Measurements from ENCODE around the gene SNCG. TPM values are rescaled to one million over a fixed set of nuclear protein-coding genes. Genes with fewer than 3 reads are reported as not detected.
"Not testable (repeated sequence)": the region's sequence is repeated elsewhere in the genome, so short reads cannot be mapped to it uniquely, and the experiment has no call there.

SNCG gene
- total and polyA plus RNA-seq, 2 experiments from 2014 or later, result 4.0 to 17.0 TPM

DNA sequence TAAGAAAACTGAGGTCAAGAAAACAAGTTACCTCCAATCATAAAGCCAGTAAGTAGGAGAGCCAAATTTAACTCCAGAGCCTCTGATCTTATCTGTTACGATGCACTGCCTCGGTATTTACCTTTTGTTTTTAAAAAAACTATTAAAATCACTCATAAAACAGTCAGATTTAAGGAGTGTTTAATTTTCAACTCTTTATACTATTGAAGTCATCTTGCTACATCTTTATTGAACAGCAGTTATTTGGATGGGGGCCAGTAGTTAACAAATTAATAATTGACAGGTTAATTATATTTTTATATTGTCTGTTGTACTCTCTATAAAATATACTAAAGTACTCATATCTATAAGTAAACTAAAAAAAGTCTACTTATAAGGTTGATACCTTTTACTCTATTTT lies 34.5 kb downstream of the SNCG start (continued):
- TF ChIP-seq, protein P1, sequence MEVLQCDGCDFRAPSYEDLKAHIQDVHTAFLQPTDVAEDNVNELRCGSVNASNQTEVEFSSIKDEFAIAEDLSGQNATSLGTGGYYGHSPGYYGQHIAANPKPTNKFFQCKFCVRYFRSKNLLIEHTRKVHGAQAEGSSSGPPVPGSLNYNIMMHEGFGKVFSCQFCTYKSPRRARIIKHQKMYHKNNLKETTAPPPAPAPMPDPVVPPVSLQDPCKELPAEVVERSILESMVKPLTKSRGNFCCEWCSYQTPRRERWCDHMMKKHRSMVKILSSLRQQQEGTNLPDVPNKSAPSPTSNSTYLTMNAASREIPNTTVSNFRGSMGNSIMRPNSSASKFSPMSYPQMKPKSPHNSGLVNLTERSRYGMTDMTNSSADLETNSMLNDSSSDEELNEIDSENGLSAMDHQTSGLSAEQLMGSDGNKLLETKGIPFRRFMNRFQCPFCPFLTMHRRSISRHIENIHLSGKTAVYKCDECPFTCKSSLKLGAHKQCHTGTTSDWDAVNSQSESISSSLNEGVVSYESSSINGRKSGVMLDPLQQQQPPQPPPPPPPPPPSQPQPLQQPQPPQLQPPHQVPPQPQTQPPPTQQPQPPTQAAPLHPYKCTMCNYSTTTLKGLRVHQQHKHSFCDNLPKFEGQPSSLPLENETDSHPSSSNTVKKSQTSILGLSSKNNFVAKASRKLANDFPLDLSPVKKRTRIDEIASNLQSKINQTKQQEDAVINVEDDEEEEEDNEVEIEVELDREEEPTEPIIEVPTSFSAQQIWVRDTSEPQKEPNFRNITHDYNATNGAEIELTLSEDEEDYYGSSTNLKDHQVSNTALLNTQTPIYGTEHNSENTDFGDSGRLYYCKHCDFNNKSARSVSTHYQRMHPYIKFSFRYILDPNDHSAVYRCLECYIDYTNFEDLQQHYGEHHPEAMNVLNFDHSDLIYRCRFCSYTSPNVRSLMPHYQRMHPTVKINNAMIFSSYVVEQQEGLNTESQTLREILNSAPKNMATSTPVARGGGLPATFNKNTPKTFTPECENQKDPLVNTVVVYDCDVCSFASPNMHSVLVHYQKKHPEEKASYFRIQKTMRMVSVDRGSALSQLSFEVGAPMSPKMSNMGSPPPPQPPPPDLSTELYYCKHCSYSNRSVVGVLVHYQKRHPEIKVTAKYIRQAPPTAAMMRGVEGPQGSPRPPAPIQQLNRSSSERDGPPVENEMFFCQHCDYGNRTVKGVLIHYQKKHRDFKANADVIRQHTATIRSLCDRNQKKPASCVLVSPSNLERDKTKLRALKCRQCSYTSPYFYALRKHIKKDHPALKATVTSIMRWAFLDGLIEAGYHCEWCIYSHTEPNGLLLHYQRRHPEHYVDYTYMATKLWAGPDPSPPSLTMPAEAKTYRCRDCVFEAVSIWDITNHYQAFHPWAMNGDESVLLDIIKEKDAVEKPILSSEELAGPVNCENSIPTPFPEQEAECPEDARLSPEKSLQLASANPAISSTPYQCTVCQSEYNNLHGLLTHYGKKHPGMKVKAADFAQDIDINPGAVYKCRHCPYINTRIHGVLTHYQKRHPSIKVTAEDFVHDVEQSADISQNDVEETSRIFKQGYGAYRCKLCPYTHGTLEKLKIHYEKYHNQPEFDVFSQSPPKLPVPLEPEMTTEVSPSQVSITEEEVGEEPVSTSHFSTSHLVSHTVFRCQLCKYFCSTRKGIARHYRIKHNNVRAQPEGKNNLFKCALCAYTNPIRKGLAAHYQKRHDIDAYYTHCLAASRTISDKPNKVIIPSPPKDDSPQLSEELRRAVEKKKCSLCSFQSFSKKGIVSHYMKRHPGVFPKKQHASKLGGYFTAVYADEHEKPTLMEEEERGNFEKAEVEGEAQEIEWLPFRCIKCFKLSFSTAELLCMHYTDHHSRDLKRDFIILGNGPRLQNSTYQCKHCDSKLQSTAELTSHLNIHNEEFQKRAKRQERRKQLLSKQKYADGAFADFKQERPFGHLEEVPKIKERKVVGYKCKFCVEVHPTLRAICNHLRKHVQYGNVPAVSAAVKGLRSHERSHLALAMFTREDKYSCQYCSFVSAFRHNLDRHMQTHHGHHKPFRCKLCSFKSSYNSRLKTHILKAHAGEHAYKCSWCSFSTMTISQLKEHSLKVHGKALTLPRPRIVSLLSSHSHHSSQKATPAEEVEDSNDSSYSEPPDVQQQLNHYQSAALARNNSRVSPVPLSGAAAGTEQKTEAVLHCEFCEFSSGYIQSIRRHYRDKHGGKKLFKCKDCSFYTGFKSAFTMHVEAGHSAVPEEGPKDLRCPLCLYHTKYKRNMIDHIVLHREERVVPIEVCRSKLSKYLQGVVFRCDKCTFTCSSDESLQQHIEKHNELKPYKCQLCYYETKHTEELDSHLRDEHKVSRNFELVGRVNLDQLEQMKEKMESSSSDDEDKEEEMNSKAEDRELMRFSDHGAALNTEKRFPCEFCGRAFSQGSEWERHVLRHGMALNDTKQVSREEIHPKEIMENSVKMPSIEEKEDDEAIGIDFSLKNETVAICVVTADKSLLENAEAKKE (CRISPR knock-in tag; IDR thresholded peaks at IDR 0.05), result no peak

DNA sequence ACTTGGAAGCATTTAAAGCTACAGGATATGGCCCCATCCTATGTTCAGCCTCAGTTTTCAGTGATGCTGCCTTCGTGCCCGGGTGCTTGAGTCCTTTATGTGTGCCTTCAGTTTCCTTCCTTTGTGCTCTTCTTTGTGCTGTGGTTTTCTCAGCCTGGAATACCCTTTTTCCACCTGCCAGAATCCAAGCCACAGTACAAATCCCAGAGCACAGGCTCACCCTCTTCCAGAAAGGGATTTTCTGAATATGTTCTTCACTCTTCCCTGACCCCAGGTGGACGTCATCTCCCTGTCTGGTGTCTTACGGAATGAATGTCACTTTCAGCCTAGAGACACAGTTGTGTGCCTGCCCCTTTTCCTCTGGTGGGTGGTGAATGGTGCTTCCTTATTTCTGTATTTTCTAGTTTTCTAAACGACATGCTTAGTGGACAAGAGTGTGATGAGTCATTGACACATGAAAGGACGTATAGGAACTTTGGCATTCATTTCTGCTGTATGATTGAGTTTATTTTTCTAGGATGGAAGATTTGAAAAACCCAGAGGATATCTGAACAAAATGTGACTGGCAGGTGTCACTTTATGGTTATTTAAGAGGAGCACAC lies 41.5 kb downstream of the SNCG start:
- not testable (repeated sequence) for ATAC-seq; H3K4me1 Mint-ChIP-seq; H3K27me3 Mint-ChIP-seq (ENCODE audit: insufficient read depth, low read depth, poor library complexity); H3K36me3 ChIP-seq (ENCODE audit: insufficient read depth); H3K4me3 Mint-ChIP-seq; H3K9me3 Mint-ChIP-seq; H3K4me1 ChIP-seq (ENCODE audit: insufficient read depth); DNase-seq (ENCODE audit: low spot score); H3K27ac Mint-ChIP-seq; H3F3A ChIP-seq (replicated peaks; ENCODE audit: low read depth); H3K27ac ChIP-seq (ENCODE audit: low read depth); H3K4me3 ChIP-seq; H3K36me3 Mint-ChIP-seq (ENCODE audit: low read depth); H3K4me2 ChIP-seq; H3K79me2 ChIP-seq (replicated peaks; ENCODE audit: insufficient read depth); H2AFZ ChIP-seq; H3K27me3 ChIP-seq (ENCODE audit: insufficient read depth); H3K9me2 ChIP-seq (ENCODE audit: insufficient read depth); H4K20me1 ChIP-seq (replicated peaks; ENCODE audit: insufficient read depth)

DNA sequence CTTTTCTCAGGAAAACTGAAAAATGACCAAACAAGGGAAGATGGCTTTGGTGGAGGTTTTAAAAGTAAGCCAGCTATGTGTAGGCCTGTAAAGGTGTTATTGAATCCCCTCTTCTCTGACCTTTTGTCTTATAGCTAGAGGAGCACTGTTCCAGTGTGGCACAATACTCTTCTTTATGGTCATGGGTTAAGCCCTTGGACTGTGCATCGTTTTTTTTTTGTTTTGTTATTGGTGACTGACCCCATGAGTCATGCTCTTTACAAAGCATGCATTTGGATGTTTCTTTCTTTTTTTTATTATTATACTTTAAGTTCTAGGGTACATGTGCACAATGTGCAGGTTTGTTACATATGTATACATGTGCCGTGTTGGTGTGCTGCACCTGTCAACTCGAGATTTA lies 42.1 kb downstream of the SNCG start:
- H3K4me3 Mint-ChIP-seq, result no peak overlapping the region
- Histone ChIP-seq H4K20me1 (replicated peaks; ENCODE audit: insufficient read depth) (no peaks in the 10 kb centered on the region), H3K4me1 (ENCODE audit: insufficient read depth) (no peaks in the 10 kb centered on the region), H3K27ac (ENCODE audit: low read depth) (no peak overlapping the region), H2AFZ (no peak overlapping the region), H3K4me2 (no peak overlapping the region), H3K36me3 (ENCODE audit: insufficient read depth) (no peaks in the 10 kb centered on the region), H3K9me2 (ENCODE audit: insufficient read depth) (no peaks in the 10 kb centered on the region), H3K4me3 (no peak overlapping the region), H3F3A (replicated peaks; ENCODE audit: low read depth) (no peaks in the 10 kb centered on the region), H3K27me3 (ENCODE audit: insufficient read depth) (no peaks in the 10 kb centered on the region), H3K79me2 (replicated peaks; ENCODE audit: insufficient read depth) (no peaks in the 10 kb centered on the region)
- DNase-seq (ENCODE audit: low spot score) (no peak), ATAC-seq (no peak)
- no peaks in the 10 kb centered on the region for H3K36me3 Mint-ChIP-seq (ENCODE audit: low read depth)
- H3K4me1 Mint-ChIP-seq, result no peaks in the 10 kb centered on the region
- H3K27me3 Mint-ChIP-seq (ENCODE audit: insufficient read depth, low read depth, poor library complexity), result no peaks in the 10 kb centered on the region
- H3K27ac Mint-ChIP-seq, result no peak overlapping the region
- TF ChIP-seq STAT1 (IDR thresholded peaks at IDR 0.05; ENCODE audit: unreplicated experiment) (no peak), CREB1 (CRISPR knock-in tag; IDR thresholded peaks at IDR 0.05; ENCODE audit: low read depth) (no peak)
- TF ChIP-seq, protein P1 (CRISPR knock-in tag; IDR thresholded peaks at IDR 0.05), result no peak
- no peaks in the 10 kb centered on the region for H3K9me3 Mint-ChIP-seq
